NCI-H146 (cell line): ENCODE results near the gene RALGPS1.
A peak's percentile ranks its signal among the peaks of the same experiment; 100 is the strongest.

Experiments
- DNase-seq: peaks from one replicate; lab custom pipeline; 2025; lab: John Stamatoyannopoulos, UW

RALGPS1 gene

GRCh38 chr9:127102788-127103187, 188.2 kb downstream of the RALGPS1 start:
- DNase-seq, result no peak

GRCh38 chr9:127104581-127105311, 190.2 kb downstream of the RALGPS1 start:
- DNase-seq, result no peak

GRCh38 chr9:127105805-127106465, 191.4 kb downstream of the RALGPS1 start:
- DNase-seq, result no peak

- DNase-seq, result no peak
These were observed 191.9 kb downstream of the RALGPS1 start for GRCh38 chr9:127106466-127106855.

- no peak for DNase-seq
These were observed 192.8 kb downstream of the RALGPS1 start for GRCh38 chr9:127107171-127107928.

GRCh38 chr9:127107929-127108876, 193.6 kb downstream of the RALGPS1 start:
- DNase-seq, result no peak

- DNase-seq, result peak; percentile 26
These were observed 194.7 kb downstream of the RALGPS1 start for GRCh38 chr9:127109212-127109711.

GRCh38 chr9:127112056-127112455, 197.5 kb downstream of the RALGPS1 start:
- peak; percentile 2 for DNase-seq

GRCh38 chr9:127112735-127113161, 198.2 kb downstream of the RALGPS1 start:
- no peak for DNase-seq

- no peak for DNase-seq
These were observed 198.8 kb downstream of the RALGPS1 start for GRCh38 chr9:127113191-127113972.

- no peak for DNase-seq
These were observed 200.0 kb downstream of the RALGPS1 start for GRCh38 chr9:127114606-127115005.

GRCh38 chr9:127116088-127116726, 201.6 kb downstream of the RALGPS1 start:
- DNase-seq, result no peak

- DNase-seq, result no peak
These were observed 202.4 kb downstream of the RALGPS1 start for GRCh38 chr9:127116957-127117356.

GRCh38 chr9:127117801-127118200, 203.2 kb downstream of the RALGPS1 start:
- DNase-seq, result no peak

GRCh38 chr9:127118597-127119319, 204.2 kb downstream of the RALGPS1 start:
- no peak for DNase-seq

- no peak for DNase-seq
These were observed 204.7 kb downstream of the RALGPS1 start for GRCh38 chr9:127119320-127119709.

GRCh38 chr9:127121628-127122175, 207.1 kb downstream of the RALGPS1 start:
- DNase-seq, result no peak

GRCh38 chr9:127122176-127123063, 207.8 kb downstream of the RALGPS1 start, which contains the start of gene ANGPTL2:
ANGPTL2 (minus strand) TSS chr9:127122635; CDS start chr9:127108731, 13,904 bp downstream.
- peak; percentile 58 for DNase-seq
